ENCODE measurements around the gene LINGO1.

- no peak for TF ChIP-seq CTCF (conservative IDR thresholded peaks at IDR 0.05; ENCODE audit: low read length)
- TF ChIP-seq EZH2phosphoT487 (IDR thresholded peaks at IDR 0.05; ENCODE audit: borderline replicate concordance, low read depth, low read length), result no peak
These were observed 48.6 kb upstream of the LINGO1 start for GRCh38 chr15:77681362-77681761.
